Activated T-cell treated with anti-CD3 and anti-CD28 coated beads for 24 hours (primary cell): ENCODE results near the gene ADAM12.

Experiments used
- DNase-seq: peaks from one replicate; pipeline ENCODE4 v3.0.0-alpha.2; 2020; ENCODE audit warnings: low read depth

The ADAM12 gene

GRCh38 chr10:126387931-126388911, at the start of gene ADAM12:
Gene ADAM12 (minus strand): TSS chr10:126388477. CDS start chr10:126388145, 332 bp downstream.
- DNase-seq = no peak

GRCh38 chr10:126437635-126438406, 49.5 kb upstream of the ADAM12 start:
- DNase-seq = no peak

DNA sequence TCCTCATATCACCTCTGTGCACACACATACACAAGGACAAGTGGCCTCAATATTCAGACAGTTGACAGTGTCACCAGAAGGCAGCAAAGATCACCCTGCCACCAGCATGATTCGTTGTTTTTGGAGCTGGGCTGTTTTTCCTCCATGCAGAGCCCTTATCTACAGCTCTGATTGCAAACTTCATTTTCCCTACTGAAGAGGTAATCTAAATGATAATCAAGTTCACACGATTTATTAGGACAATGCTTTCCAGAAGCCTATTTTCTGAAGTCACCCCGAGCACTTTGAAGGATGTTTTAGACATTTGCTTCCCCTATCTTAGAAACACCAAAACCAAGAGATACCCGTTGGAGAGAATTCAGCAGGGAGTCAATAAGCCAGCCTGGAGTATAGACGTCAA, 46.0 kb upstream of the ADAM12 start:
- no peak for DNase-seq

- no peak for DNase-seq
Observed at GRCh38 chr10:126433351-126433750, 45.1 kb upstream of the ADAM12 start.

DNA sequence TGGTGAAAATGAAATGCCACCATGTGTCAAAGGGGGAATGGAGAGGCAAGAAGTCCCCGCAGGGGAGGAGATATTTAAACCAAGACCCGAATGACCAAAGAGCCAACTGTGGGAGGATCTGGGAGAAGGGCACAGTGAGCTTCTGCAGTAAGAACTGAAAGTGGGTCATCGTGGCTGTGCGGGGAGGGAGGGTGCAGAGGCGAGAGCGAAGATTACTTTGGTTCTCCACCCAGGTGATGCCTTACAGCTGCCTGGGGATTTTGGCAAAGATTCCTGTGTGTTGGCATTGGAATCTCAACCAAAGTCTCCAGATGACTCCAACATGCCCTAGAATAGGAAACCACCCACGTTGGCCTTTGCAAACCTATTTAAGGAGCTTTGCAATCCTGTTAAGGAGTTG, 44.2 kb upstream of the ADAM12 start:
- no peak for DNase-seq

DNA sequence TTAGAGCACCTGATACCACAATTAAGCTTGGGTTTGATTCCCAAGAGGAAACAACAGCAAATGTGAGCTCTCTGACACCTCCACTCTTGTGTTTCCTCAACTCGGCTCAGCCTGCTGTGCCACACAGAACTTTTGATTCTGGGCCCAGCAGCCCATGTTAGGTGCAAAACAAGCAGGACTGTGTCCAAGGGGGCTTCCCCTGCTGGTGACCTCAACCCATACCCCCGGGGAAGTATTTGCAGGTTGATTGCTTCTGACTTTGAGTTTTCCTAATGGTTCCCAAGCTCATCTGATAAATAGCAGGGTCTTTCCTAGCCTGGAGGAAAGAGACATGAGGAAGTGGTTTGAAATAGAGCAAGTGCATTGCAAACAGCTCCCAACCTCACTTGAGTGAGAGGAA, 43.5 kb upstream of the ADAM12 start:
- DNase-seq = no peak

DNA sequence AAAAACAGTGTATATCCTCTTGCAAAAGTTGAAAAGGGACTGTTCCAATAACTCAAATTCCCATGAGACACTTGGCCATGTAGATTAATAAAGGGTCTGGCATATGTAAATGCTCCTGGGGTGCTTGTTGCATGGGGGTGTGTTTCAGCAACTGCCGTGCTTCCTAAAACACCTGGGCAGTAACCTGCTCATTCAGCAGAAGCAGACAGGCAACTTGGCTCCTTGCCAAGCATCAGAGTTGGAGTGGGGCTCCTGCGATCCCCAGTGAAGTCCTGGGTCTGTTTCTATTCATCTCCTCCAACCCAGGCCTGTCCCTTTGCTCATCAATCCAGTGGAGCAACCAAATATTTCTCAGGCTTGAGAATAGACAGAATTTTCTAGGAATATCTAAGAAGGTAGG, 42.2 kb upstream of the ADAM12 start:
- no peak for DNase-seq

- DNase-seq = no peak
Observed at GRCh38 chr10:126429275-126429674, 41.0 kb upstream of the ADAM12 start.

- DNase-seq = no peak
Observed at GRCh38 chr10:126425489-126426065, 37.3 kb upstream of the ADAM12 start.

DNA sequence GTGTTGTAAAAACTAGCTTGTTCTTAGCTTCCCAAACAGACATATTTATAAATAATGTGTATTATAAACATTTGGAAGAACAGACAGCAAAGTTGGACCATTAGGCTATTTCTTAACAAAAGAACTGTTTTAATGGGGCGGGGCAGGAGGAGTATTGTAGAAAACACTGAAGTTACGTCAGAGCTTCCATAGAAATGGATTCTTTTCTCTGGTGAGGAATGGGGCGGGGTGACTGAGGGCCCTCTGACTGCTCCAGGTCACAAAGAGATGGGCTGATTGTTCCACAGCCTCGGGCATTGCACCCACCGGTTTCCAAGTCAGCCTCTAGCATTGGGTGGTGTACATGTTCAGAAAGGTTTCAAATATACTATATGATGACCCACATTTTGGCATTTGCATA, 36.8 kb upstream of the ADAM12 start:
- no peak for DNase-seq

- DNase-seq = no peak
Observed at GRCh38 chr10:126423732-126424491, 35.6 kb upstream of the ADAM12 start.

GRCh38 chr10:126422567-126422966, 34.3 kb upstream of the ADAM12 start:
- no peak for DNase-seq

DNA sequence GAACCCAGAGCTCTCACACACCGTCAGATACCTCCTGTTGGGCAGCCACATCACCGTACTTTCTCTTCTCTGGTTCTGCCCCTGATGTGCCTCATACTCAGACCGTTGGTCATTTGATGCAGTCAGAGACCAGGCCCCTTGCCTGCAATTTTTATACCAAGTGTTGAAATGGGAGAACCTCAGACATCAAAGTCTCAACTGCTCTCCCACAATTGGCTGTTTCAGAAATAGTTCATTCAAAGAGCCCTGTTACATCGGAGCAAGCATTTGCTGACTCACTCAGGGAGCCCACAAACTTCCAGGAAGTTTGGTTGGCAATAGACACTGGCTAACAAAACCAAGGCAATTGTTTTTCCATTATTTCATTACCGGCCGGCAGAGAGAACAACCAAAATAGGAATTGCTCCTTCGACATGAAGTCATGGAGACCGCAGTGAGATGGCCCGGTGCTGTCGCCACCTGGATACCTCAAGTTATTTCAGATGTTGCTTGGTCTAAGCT, 33.5 kb upstream of the ADAM12 start:
- DNase-seq = no peak

GRCh38 chr10:126420567-126421300, 32.5 kb upstream of the ADAM12 start:
- no peak for DNase-seq

DNA sequence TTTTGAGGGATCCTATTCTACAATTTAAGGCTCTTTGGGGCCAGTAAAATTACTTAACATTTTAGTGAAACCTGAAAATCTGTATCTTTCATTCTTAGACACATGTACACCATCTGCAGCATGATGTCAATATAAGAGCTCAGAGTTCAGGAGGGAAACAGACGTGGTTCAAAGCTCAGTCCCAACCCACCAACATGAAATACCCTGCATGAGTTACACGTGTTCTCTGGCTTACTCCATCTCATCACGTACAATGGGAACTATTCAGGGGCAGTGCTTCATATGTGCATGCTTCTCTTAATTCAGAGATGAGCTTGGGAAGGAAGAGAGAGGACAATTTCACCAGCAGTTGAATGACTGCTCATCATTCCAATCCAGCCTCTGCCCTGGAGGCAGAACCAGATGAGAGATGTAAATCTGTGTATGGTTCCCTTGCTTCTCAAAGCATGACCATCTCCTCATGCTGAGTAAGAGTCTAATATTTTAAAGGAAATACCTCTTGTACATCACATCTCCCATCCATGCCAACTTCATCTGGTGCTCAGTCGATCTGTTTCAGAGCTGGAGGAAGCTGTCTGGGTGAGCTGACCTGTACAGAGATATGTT, 29.0 kb upstream of the ADAM12 start:
- DNase-seq = no peak

- DNase-seq = no peak
Observed at GRCh38 chr10:126409821-126410220, 21.5 kb upstream of the ADAM12 start.

DNA sequence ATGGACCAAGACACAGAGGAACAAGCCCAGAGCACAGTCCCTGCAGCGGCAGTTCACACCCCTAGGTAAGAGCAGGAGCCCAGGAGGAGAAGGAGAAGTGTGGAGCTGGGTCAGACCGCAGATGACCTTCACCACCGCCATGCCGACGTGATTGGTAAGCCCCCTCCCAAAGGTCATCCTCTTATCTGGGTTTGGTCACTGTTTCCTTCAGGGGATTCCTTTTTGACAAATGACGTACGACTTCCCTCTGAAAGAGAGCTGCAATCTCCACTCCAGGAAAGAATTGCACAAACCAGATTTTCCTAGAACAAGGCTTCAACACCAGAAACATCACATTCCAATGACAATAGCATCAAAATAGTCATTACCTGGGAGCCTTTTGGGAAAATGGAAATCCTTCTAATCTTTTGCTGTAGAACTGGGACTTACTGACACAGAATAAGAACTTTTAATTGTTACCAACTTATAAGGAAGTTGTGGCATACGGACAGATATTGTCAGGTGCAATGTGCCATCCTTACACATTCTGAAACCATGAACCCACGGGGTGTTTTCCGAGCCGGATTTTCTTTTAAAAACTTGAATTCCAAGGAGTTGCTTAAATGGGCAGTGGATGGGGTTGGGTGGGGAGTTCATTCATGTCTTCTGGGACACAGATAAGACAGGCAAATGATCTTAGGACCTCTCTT, 20.8 kb upstream of the ADAM12 start:
- no peak for DNase-seq

GRCh38 chr10:126407831-126408230, 19.6 kb upstream of the ADAM12 start:
- DNase-seq = no peak

DNA sequence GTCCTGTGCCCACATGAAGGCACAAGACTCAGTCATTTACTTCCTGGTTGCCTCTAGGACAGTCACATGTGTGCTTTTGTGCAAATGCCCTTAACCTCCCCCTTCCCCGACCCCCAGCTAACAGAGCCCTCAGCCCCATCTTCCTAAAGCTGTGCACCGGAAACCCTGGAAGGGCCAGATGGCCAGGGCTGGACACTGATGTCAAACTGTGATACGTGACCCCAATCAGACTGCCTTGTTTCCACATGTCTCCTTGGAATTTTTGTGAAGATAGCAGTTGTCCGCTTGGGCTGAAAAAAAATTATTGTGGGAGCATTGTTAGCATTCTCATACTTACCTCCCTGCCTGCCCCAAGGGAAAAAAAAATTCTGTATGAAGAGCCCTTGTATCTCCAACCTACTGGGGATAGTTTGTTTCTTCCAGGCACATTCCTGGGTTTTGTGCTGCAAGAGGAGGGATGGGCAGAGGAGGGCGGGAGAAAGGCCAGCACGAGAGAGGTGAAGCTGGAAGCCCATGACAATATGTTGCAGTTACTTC, 17.0 kb upstream of the ADAM12 start:
- no peak for DNase-seq
